A549 treated with Hydrocortisone at 1 μM for 4 hours (cell line): ENCODE results near the gene LAMA3. TPM values are rescaled to one million over a fixed set of nuclear protein-coding genes. Genes with fewer than 3 reads are reported as not detected.

Experiments
- total RNA-seq: library from RNA; stranded (reverse); fragments of 200-300 nt; extraction: Qiagen RNA extraction; gene quantifications from 5 replicates; pipeline ENCODE4 v1.2.3, GENCODE V29; 2022

The LAMA3 gene
- total RNA-seq: 52.1 to 67.0 TPM (median 61.8 TPM) in 5 replicates

GRCh38 chr18:23689031-23689615, at the start of gene LAMA3:
Gene LAMA3, plus strand, starts transcription at chr18:23689453. Its CDS starts 231 bp downstream, at chr18:23689684.

GRCh38 chr18:23662309-23663263, 26.7 kb upstream of the LAMA3 start, which contains the start of gene ANKRD29:
Gene ANKRD29, minus strand, starts transcription at chr18:23662911. Its CDS starts 181 bp downstream, at chr18:23662730.

Other genes starting within 250 kb of the LAMA3 start
- 26.0 to 46.8 TPM (median 29.0 TPM) in 5 replicates for gene RIOK3, start 236.2 kb upstream of the LAMA3 start, total RNA-seq
- gene RMC1, start 185.9 kb upstream of the LAMA3 start, total RNA-seq: 15.3 to 17.1 TPM (median 16.8 TPM) in 5 replicates
- gene NPC1, start 102.9 kb upstream of the LAMA3 start, total RNA-seq: 93.4 to 146 TPM (median 114 TPM) in 5 replicates
- 12.4 to 18.9 TPM (median 18.0 TPM) in 5 replicates for gene ANKRD29, start 26.5 kb upstream of the LAMA3 start, total RNA-seq